Occipital lobe (tissue), 2 donors: ENCODE measurements around the gene FABP1. TPM values are rescaled to one million over a fixed set of nuclear protein-coding genes. Genes with fewer than 3 reads are reported as not detected.
A peak's percentile ranks its signal among the peaks of the same experiment; 100 is the strongest.

Experiments used
- DNase-seq: peaks from one replicate; lab custom pipeline; 2025; lab: John Stamatoyannopoulos, UW
- total RNA-seq: library from RNA; depleted of rRNA; stranded (reverse); fragments of >200 nt; gene quantifications from one replicate; pipeline ENCODE4 v1.2.3, GENCODE V29; 2014

Gene FABP1
- total RNA-seq, 1 donor from 2014 or later, result not detected

- no peak for DNase-seq
Observed at GRCh38 chr2:88115825-88116518, 11.9 kb downstream of the FABP1 start.

- no peak for DNase-seq
Observed at GRCh38 chr2:88114889-88115288, 13.0 kb downstream of the FABP1 start.

GRCh38 chr2:88113069-88113468, 14.8 kb downstream of the FABP1 start:
- DNase-seq, result no peak

GRCh38 chr2:88110830-88111229, 17.0 kb downstream of the FABP1 start:
- DNase-seq, result no peak

GRCh38 chr2:88108796-88109195, 19.1 kb downstream of the FABP1 start:
- no peak for DNase-seq

GRCh38 chr2:88100489-88100858, 27.4 kb downstream of the FABP1 start:
- no peak for DNase-seq

- no peak for DNase-seq
Observed at GRCh38 chr2:88099798-88100488, 27.9 kb downstream of the FABP1 start.

- DNase-seq, result no peak
Observed at GRCh38 chr2:88098558-88098900, 29.3 kb downstream of the FABP1 start.

GRCh38 chr2:88097891-88098557, 29.8 kb downstream of the FABP1 start:
- DNase-seq, result no peak

- no peak for DNase-seq
Observed at GRCh38 chr2:88097192-88097591, 30.7 kb downstream of the FABP1 start.

- no peak for DNase-seq
Observed at GRCh38 chr2:88096708-88097107, 31.2 kb downstream of the FABP1 start.

GRCh38 chr2:88095022-88095421, 32.8 kb downstream of the FABP1 start:
- no peak for DNase-seq

GRCh38 chr2:88092773-88093172, 35.1 kb downstream of the FABP1 start:
- DNase-seq, result no peak

GRCh38 chr2:88091943-88092342, 35.9 kb downstream of the FABP1 start:
- no peak for DNase-seq

- peak; percentile 28 for DNase-seq
Observed at GRCh38 chr2:88090446-88091283, 37.2 kb downstream of the FABP1 start.

GRCh38 chr2:88088999-88089398, 38.9 kb downstream of the FABP1 start:
- DNase-seq, result no peak

- DNase-seq, result no peak
Observed at GRCh38 chr2:88087763-88088162, 40.1 kb downstream of the FABP1 start.

GRCh38 chr2:88087073-88087472, 40.8 kb downstream of the FABP1 start:
- DNase-seq, result no peak

GRCh38 chr2:88086401-88086800, 41.5 kb downstream of the FABP1 start:
- no peak for DNase-seq

- DNase-seq, result no peak
Observed at GRCh38 chr2:88085602-88086001, 42.3 kb downstream of the FABP1 start.

- no peak for DNase-seq
Observed at GRCh38 chr2:88085099-88085498, 42.8 kb downstream of the FABP1 start.

- no peak for DNase-seq
Observed at GRCh38 chr2:88082781-88083180, 45.1 kb downstream of the FABP1 start.
